Fibroblast of lung (primary cell): ENCODE measurements around the gene PLPP1. TPM values are rescaled to one million over a fixed set of nuclear protein-coding genes. Genes with fewer than 3 reads are reported as not detected.

Experiments
- DNase-seq, 2 donors: peaks; one replicate each; pipeline versions ENCODE4 v3.0.0 to v3.0.0-alpha.2; 2010; ENCODE audit warnings: low read depth in 2 of 2
- H2AFZ ChIP-seq: 2 replicates; pipeline ENCODE4 v1.5.1; 2012; ENCODE audit warnings: low read length, control low read depth, inconsistent platforms
- H3K27ac ChIP-seq: 2 replicates; pipeline ENCODE4 v1.5.1; 2011; ENCODE audit warnings: low read length, control low read depth; ENCODE audit not compliant: insufficient read depth
- H3K27me3 ChIP-seq: 2 replicates; pipeline ENCODE4 v1.5.1; 2011; ENCODE audit warnings: mild to moderate bottlenecking, low read length; ENCODE audit not compliant: control insufficient read depth, insufficient read depth
- H3K36me3 ChIP-seq: 2 replicates; pipeline ENCODE4 v1.5.1; 2011; ENCODE audit warnings: low read length; ENCODE audit not compliant: control insufficient read depth, insufficient read depth
- H3K4me1 ChIP-seq: 2 replicates; pipeline ENCODE4 v1.5.1; 2011; ENCODE audit warnings: low read length; ENCODE audit not compliant: control insufficient read depth, insufficient read depth; ENCODE audit errors: extremely low read depth
- H3K4me2 ChIP-seq: 2 replicates; pipeline ENCODE4 v1.5.1; 2011; ENCODE audit warnings: low read length, control low read depth; ENCODE audit not compliant: insufficient read depth; ENCODE audit errors: extremely low read depth
- H3K4me3 ChIP-seq, 4 experiments: fragments of 200-600 bp in 1 of 4; sonication (generic) in 1 of 4; replicated peaks in 1 of 4; 2 replicates each; pipeline ENCODE4 v1.5.1; 2011 to 2016; ENCODE audit warnings: low read length in 4 of 4, low read depth in 3 of 4, mild to moderate bottlenecking in 3 of 4, control low read depth in 2 of 4, inconsistent platforms in 1 of 4, mixed read lengths in 1 of 4; ENCODE audit not compliant: insufficient read depth in 1 of 4; ENCODE audit errors: control extremely low read depth in 1 of 4
- H3K79me2 ChIP-seq: 2 replicates; pipeline ENCODE4 v1.5.1; 2012; ENCODE audit warnings: mild to moderate bottlenecking, low read length, inconsistent platforms; ENCODE audit not compliant: control insufficient read depth, insufficient read depth
- H3K9ac ChIP-seq: 2 replicates; pipeline ENCODE4 v1.5.1; 2011; ENCODE audit warnings: mild to moderate bottlenecking, low read length, control low read depth; ENCODE audit not compliant: insufficient read depth
- H3K9me3 ChIP-seq: 2 replicates; pipeline ENCODE4 v1.5.1; 2012; ENCODE audit warnings: low read depth, low read length; ENCODE audit not compliant: control insufficient read depth, insufficient read depth
- H4K20me1 ChIP-seq: 2 replicates; pipeline ENCODE4 v1.5.1; 2011; ENCODE audit warnings: low read length; ENCODE audit not compliant: control insufficient read depth, insufficient read depth; ENCODE audit errors: extremely low read depth
- CTCF ChIP-seq, 2 donors: IDR thresholded peaks in 1 of 2; conservative IDR thresholded peaks in 1 of 2; 1 replicate in 1 of 2; 2 replicates in 1 of 2; pipeline ENCODE4 v1.5.1; 2011 to 2012; ENCODE audit warnings: low read length in 2 of 2, control low read depth in 1 of 2, inconsistent platforms in 1 of 2, low read depth in 1 of 2, mild to moderate bottlenecking in 1 of 2
- EZH2 ChIP-seq: IDR thresholded peaks from 2 replicates; pipeline ENCODE4 v1.5.1; 2012; ENCODE audit warnings: low read length, control low read depth, mild to moderate bottlenecking; ENCODE audit errors: missing control alignments
- polyA plus RNA-seq, 2 donors: library from polyadenylated mRNA; depleted of rRNA in 1 of 2; stranded (reverse) in 1 of 2; unstranded in 1 of 2; fragments of >200 nt; gene quantifications; 2 replicates each; pipeline ENCODE4 v1.2.1, GENCODE V29; 2011 to 2012; ENCODE audit warnings: missing spikeins in 1 of 2
- total RNA-seq: library from RNA; depleted of rRNA; stranded (reverse); fragments of >200 nt; gene quantifications from 2 replicates; pipeline ENCODE4 v1.2.1, GENCODE V29; 2014

The PLPP1 gene
- total and polyA plus RNA-seq, 2 donors (not counting 1 experiment from before 2014, with no cell fraction given) = 73.5 to 76.8 TPM

- Histone ChIP-seq H3K4me2 (no peak overlapping the region), H3K4me1 (no peaks in the 10 kb centered on the region), H3K4me3 (no peak overlapping the region), H3K79me2 (no peaks in the 10 kb centered on the region), H3K9ac (no peak overlapping the region), H3K36me3 (no peaks in the 10 kb centered on the region), H4K20me1 (no peaks in the 10 kb centered on the region), H3K9me3 (no peaks in the 10 kb centered on the region), H2AFZ (no peak overlapping the region), H3K27ac (no peak overlapping the region), H3K27me3 (no peaks in the 10 kb centered on the region)
- DNase-seq = no peak
- TF ChIP-seq CTCF (conservative IDR thresholded peaks at IDR 0.05 in 1 of 2, IDR thresholded peaks at IDR 0.05 in 1 of 2; ENCODE audit: low read depth in 1 of 2, low read length in 2 of 2) = no peak
Measured at GRCh38 chr5:55576661-55577060, 41.9 kb upstream of the PLPP1 start.

GRCh38 chr5:55575815-55576583 lies 41.2 kb upstream of the PLPP1 start:
- H3K36me3 ChIP-seq = no peaks in the 10 kb centered on the region
- H3K79me2 ChIP-seq = no peaks in the 10 kb centered on the region
- no peak overlapping the region for H3K9ac ChIP-seq
- H3K27ac ChIP-seq = no peak overlapping the region
- H3K9me3 ChIP-seq = no peaks in the 10 kb centered on the region
- peak; percentile 80 to 90 for DNase-seq
- TF ChIP-seq CTCF (conservative IDR thresholded peaks at IDR 0.05 in 1 of 2, IDR thresholded peaks at IDR 0.05 in 1 of 2; ENCODE audit: low read depth in 1 of 2, low read length in 2 of 2) (no peak), EZH2 (no peak)
- H3K4me1 ChIP-seq = no peaks in the 10 kb centered on the region
- no peaks in the 10 kb centered on the region for H4K20me1 ChIP-seq
- peak overlapping the region; percentile 26 for H2AFZ ChIP-seq
- H3K27me3 ChIP-seq = no peaks in the 10 kb centered on the region
- H3K4me2 ChIP-seq = no peak overlapping the region
- peak overlapping the region in 1 of 4 experiments; percentile 12 for H3K4me3 ChIP-seq

GRCh38 chr5:55572600-55572999 lies 37.8 kb upstream of the PLPP1 start:
- H3K4me2 ChIP-seq = no peak overlapping the region
- H3K27me3 ChIP-seq = no peaks in the 10 kb centered on the region
- no peak overlapping the region for H3K9ac ChIP-seq
- no peak overlapping the region for H2AFZ ChIP-seq
- no peak for DNase-seq
- H3K36me3 ChIP-seq = no peaks in the 10 kb centered on the region
- no peaks in the 10 kb centered on the region for H3K9me3 ChIP-seq
- TF ChIP-seq EZH2 (no peak), CTCF (conservative IDR thresholded peaks at IDR 0.05 in 1 of 2, IDR thresholded peaks at IDR 0.05 in 1 of 2; ENCODE audit: low read depth in 1 of 2, low read length in 2 of 2) (no peak)
- no peaks in the 10 kb centered on the region for H3K79me2 ChIP-seq
- H3K27ac ChIP-seq = no peak overlapping the region
- H3K4me3 ChIP-seq = no peak overlapping the region
- H4K20me1 ChIP-seq = no peaks in the 10 kb centered on the region
- no peaks in the 10 kb centered on the region for H3K4me1 ChIP-seq
